ENCODE data around the gene ANAPC2. TPM values are rescaled to one million over a fixed set of nuclear protein-coding genes. Genes with fewer than 3 reads are reported as not detected.

Gene ANAPC2
- total RNA-seq, 4 donors from 2014 or later, result 37.7 to 118 (median 78.7) TPM

GRCh38 chr9:137200311-137201204, 12.2 kb upstream of the ANAPC2 start, which contains the start of gene TPRN:
TPRN (minus strand) TSS chr9:137200741; CDS start chr9:137200711, 30 bp downstream.
- Histone ChIP-seq H3K4me1 (peaks cover 0 to 64% (median 23%) of the 10 kb centered on the region in 4 donors), H3K4me3 (peak within 1 kb of the TSS; percentile 43 to 96 (median 83)), H3K36me3 (no peaks in the 10 kb centered on the region), H3K9me3 (no peaks in the 10 kb centered on the region), H3K27me3 (no peaks in the 10 kb centered on the region), H3K27ac (peak within 1 kb of the TSS; percentile 83 to 98 (median 88))
- peak; percentile 99 to 100 (median 100) for DNase-seq
- peak; percentile 83 to 96 for TF ChIP-seq POLR2A (IDR thresholded peaks at IDR 0.05)
- TF ChIP-seq CTCF (IDR thresholded peaks at IDR 0.05), result peak in 2 of 6 experiments; percentile 4 to 20

- DNase-seq, result peak in 1 of 3 donors; percentile 60
- no peak for TF ChIP-seq CTCF (IDR thresholded peaks at IDR 0.05)
- no peak for TF ChIP-seq POLR2A (IDR thresholded peaks at IDR 0.05)
- H3K9me3 ChIP-seq, result no peaks in the 10 kb centered on the region
- no peaks in the 10 kb centered on the region for H3K36me3 ChIP-seq
- H3K4me1 ChIP-seq, result peaks cover 0 to 68% (median 18%) of the 10 kb centered on the region in 4 donors
- peak overlapping the region; percentile 43 to 96 (median 83) for H3K4me3 ChIP-seq
- H3K27ac ChIP-seq, result peak overlapping the region in 3 of 4 donors; percentile 85 to 98 (median 92)
- no peaks in the 10 kb centered on the region for H3K27me3 ChIP-seq
Observed at GRCh38 chr9:137199411-137200121, 11.2 kb upstream of the ANAPC2 start.

DNA sequence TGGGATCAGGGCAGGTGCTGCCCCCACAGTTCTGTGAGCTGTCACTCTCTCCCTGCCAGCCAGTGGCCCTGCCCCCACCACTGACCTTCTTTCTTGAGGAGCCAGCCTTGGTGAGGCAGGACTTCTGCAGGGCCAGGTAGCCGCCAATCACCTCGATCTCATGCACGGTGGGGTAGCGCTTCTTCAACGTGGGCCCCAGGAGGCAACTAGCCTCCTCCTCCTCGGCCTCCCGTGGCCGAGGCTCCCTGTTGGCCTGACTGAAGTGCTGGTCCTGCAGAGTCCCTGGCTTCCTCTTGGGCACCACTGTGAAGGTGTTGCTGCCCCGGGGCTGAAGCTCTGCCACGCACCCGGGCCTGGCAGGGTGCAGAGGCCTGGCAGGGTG, 10.5 kb upstream of the ANAPC2 start:
- DNase-seq, result peak in 1 of 3 donors; percentile 70
- no peaks in the 10 kb centered on the region for H3K36me3 ChIP-seq
- no peaks in the 10 kb centered on the region for H3K27me3 ChIP-seq
- TF ChIP-seq POLR2A (IDR thresholded peaks at IDR 0.05), result no peak
- TF ChIP-seq CTCF (IDR thresholded peaks at IDR 0.05), result no peak
- no peaks in the 10 kb centered on the region for H3K9me3 ChIP-seq
- peaks cover 0 to 68% (median 15%) of the 10 kb centered on the region in 4 donors for H3K4me1 ChIP-seq
- H3K27ac ChIP-seq, result peak overlapping the region in 3 of 4 donors; percentile 85 to 98 (median 92)
- peak overlapping the region; percentile 43 to 96 (median 83) for H3K4me3 ChIP-seq

DNA sequence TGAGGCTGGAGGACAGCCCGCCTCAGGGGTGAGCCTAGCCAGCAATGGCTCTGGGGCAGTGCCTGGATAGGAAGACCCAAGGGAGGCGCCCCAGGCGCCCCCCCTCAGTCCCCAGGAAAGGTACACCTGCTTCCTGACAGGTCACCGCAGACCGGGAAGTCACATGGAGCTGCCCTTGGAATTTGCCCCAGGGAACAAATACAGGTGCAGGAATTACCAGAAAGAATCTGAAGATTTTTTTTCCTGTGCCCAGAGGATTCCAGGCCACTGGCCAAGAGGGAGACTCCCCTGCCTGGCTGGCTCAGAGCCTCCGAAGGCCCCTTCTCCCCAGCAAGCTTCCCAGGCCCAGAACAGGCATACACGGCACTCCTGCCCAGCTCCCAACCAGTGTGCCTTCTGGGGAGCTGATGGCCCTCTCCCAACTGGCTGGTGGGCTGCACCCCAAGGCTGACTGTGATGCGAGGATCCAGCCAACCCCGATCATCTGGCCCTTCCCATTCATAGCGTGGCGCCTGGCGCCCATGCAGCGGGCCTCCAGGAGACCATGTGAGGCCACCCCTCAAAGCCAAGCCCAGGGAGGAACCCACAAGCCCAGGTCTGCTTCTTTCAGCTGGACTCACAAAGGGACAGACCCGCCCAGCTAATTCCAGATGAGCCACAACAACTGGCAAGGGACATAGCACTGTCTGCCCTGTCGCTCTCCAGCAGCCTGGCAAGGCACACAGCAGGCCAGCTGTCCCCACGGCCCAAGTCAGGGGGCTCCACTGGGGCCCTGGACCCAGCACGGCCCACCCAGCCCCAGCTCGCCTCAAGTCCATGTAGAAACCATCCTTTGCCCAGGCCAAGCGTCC, 9.9 kb upstream of the ANAPC2 start:
- peak in 2 of 3 donors; percentile 85 to 86 for DNase-seq
- H3K4me3 ChIP-seq, result peak overlapping the region in 3 of 4 donors; percentile 43 to 96 (median 74)
- peak overlapping the region in 3 of 4 donors; percentile 85 to 98 (median 92) for H3K27ac ChIP-seq
- no peaks in the 10 kb centered on the region for H3K27me3 ChIP-seq
- no peaks in the 10 kb centered on the region for H3K9me3 ChIP-seq
- TF ChIP-seq CTCF (IDR thresholded peaks at IDR 0.05) (no peak), POLR2A (IDR thresholded peaks at IDR 0.05) (peak; percentile 57 to 79)
- H3K36me3 ChIP-seq, result no peaks in the 10 kb centered on the region
- H3K4me1 ChIP-seq, result peaks cover 0 to 63% (median 13%) of the 10 kb centered on the region in 4 donors
